WTC11 (cell line): ENCODE measurements around the gene MARCHF7.

ENCODE experiments used
- ATF2 ChIP-seq: sonication (generic); formaldehyde crosslinking; IDR thresholded peaks from 2 replicates; pipeline ENCODE4 v1.8.1; 2022; ENCODE audit warnings: low read depth, missing genetic modification reagents, borderline replicate concordance
- CREB1 ChIP-seq: sonication (generic); formaldehyde crosslinking; IDR thresholded peaks from 2 replicates; pipeline ENCODE4 v1.8.0; 2023; ENCODE audit warnings: mild to moderate bottlenecking, missing genetic modification reagents
- CTCF ChIP-seq: fragments of 200-600 bp; IDR thresholded peaks from 2 replicates; pipeline ENCODE4 v1.8.0; 2022; ENCODE audit warnings: antibody characterized with exemption
- E2F1 ChIP-seq: sonication (generic); formaldehyde crosslinking; IDR thresholded peaks from 2 replicates; pipeline ENCODE4 v1.8.0; 2022; ENCODE audit warnings: mild to moderate bottlenecking, missing genetic modification reagents
- GABPB1 ChIP-seq: sonication (generic); formaldehyde crosslinking; IDR thresholded peaks from 2 replicates; pipeline ENCODE4 v1.8.1; 2023; ENCODE audit warnings: mild to moderate bottlenecking, missing genetic modification reagents
- STAT6 ChIP-seq: sonication (generic); formaldehyde crosslinking; conservative IDR thresholded peaks from 2 replicates; pipeline ENCODE4 v1.8.1; 2023; ENCODE audit warnings: mild to moderate bottlenecking, low read depth, missing genetic modification reagents, moderate library complexity
- TCF7 ChIP-seq: sonication (generic); formaldehyde crosslinking; IDR thresholded peaks from 2 replicates; pipeline ENCODE4 v1.8.0; 2022; ENCODE audit warnings: mild to moderate bottlenecking, low read depth, missing genetic modification reagents, moderate library complexity
- ZNF232 ChIP-seq: sonication (generic); formaldehyde crosslinking; IDR thresholded peaks from 2 replicates; pipeline ENCODE4 v1.8.0; 2022; ENCODE audit warnings: mild to moderate bottlenecking, missing genetic modification reagents
- ZNF671 ChIP-seq: fragments of 250-450 bp; sonication (Bioruptor Pico); IDR thresholded peaks from 2 replicates; pipeline ENCODE4 v1.8.0; 2021; ENCODE audit warnings: mild to moderate bottlenecking

GRCh38 chr2:159671047-159671446 lies 41.3 kb upstream of the MARCHF7 start:
- TF ChIP-seq STAT6, result no peak
- no peak for TF ChIP-seq ZNF232 (CRISPR knock-in tag)
- TF ChIP-seq CREB1 (CRISPR knock-in tag), result no peak
- no peak for TF ChIP-seq ATF2 (CRISPR knock-in tag)
- TF ChIP-seq GABPB1 (CRISPR knock-in tag), result no peak
- TF ChIP-seq E2F1 (CRISPR knock-in tag), result no peak
- TF ChIP-seq CTCF, result no peak
- no peak for TF ChIP-seq TCF7 (CRISPR knock-in tag)
- TF ChIP-seq ZNF671, result no peak
